NCI-H510A treated with DMSO at 0.1 percent for 48 hours (cell line): ENCODE measurements around the gene HOXD13.

Source experiments
- DNase-seq: peaks from one replicate; lab custom pipeline; 2025; lab: John Stamatoyannopoulos, UW

HOXD13 gene

GRCh38 chr2:176094349-176094748, 1.8 kb downstream of the HOXD13 start:
- no peak for DNase-seq

- DNase-seq = no peak
Measured at GRCh38 chr2:176095421-176095820, 2.9 kb downstream of the HOXD13 start.

GRCh38 chr2:176096243-176096985, 3.9 kb downstream of the HOXD13 start:
- DNase-seq = no peak

DNA sequence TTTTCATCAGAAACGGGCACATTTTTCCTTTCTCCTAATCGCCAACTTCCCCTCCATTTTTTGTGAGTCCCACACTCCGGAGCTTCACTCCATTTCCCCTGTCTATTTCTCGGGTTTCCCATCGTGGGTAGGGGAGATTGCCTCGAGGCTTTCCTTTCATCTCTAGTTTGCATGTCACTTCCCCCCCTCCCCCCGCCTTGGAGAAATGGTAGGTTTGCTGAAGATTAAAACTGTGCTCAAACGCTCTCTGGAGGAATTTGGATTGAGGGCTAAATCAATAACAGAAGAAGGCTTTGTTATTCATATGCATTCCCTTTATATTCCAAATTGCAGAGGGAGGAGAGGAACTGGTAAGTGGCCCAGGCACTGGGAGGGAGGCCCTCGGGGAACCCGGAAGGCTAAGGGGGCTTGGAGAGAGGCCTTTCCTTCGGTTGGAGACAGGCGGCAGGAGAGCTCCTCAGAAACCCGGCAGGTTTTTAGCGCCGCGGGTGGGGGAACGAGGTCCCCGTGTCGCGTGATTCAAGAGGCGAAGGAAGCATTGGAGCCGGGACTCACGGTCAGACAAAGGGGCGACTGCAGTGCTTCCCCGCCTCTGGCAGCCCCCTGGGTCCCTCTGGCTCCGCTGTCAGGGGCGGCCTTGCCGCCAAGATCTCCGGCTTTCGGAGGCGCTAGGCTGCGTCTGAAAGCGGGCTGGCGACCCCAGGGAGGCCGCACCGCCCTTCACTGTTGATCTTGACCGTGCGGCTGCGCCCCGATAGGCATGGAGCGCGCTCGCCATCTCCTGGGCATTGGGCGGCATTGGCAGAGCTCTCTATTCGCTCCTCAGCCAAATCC, 4.7 kb downstream of the HOXD13 start:
- DNase-seq = peak; percentile 87

- DNase-seq = no peak
Measured at GRCh38 chr2:176097820-176098365, 5.4 kb downstream of the HOXD13 start.

DNA sequence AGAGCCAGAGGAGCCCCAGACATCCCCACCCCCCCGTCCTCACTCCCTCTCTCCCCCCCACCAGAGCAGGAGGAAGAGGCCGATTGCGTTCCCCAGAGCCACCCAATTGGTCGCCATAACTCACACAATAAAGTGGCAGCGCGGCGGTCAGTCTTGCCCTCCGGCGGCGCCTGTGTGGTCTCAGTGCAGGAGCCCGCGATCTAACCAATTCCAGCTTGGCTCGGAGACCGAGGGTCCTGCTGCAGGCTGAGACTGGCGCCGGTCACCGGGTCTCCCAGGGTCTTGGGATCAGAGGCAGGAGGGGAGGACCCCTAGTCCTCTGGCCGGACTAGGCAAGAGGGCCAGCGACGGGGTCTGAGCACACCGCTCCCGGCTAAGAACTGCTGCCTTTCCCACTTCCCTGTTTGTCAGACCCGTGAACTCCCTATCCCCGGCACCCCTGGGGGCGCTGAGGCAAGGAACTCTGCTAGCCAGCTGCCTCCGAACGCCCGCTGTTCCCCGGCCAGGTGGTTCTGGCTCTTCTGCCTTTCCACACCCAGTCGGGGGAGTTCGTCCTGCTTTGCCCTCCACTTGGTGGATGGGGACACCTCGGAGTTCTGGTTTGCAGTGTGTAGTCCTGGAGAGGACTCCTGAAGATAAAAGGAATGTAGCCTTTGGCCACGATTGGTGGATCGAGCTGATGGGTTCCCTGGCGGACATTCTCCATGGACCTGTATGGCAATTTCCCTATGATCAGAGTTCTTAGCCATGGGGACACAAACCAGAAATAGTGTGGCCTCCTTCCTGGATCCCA, 6.0 kb downstream of the HOXD13 start:
- no peak for DNase-seq

DNA sequence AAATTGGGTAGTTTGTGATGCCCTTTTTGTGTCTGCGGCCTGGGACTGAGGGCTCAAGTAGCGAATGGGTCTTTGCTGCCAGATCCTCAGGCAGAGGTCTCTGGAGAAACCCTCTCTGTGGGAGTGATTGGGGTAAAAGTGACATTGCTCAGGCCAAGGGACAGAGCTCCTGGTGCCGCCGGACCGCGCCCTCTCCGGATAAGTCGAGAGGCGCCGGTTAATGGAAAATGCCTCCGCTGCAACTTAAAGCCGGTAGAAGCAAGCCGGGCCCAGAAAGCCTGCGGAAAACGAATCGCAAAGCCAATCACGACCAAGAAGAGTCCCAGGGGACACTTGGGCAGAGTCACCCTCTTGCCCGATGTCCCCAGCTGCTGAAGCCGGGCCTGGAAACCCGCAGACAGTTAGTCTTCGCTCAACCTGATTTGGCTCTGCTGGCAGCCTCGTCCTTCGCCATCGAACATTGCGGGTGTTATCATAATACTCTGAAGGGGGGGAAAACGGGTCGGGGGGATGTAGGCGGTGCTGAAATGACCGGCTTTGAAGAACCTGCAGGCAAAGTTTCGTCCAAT, 6.7 kb downstream of the HOXD13 start:
- DNase-seq = no peak

DNA sequence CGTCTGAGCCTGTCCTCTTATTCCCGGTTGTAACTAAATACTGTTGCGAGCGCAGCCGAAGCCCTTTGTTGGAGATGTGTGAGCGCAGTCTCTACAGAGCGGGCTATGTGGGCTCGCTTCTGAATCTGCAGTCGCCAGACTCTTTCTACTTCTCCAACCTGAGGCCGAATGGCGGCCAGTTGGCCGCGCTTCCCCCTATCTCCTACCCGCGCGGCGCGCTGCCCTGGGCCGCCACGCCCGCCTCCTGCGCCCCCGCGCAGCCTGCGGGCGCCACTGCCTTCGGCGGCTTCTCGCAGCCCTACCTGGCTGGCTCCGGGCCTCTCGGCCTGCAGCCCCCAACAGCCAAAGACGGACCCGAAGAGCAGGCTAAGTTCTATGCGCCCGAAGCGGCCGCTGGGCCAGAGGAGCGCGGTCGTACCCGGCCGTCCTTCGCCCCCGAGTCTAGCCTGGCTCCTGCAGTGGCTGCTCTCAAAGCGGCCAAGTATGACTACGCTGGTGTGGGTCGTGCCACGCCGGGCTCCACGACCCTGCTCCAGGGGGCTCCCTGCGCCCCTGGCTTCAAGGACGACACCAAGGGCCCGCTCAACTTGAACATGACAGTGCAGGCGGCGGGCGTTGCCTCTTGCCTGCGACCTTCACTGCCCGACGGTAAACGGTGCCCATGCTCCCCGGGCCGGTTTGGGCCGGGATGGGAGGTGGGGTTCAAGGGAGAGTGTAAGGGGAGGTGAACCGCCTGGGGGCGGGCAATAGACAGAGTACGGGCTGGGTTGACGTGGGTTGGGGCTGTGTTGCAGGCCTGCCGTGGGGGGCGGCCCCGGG, 7.4 kb downstream of the HOXD13 start, which contains the start of gene HOXD12:
Gene HOXD12 (plus strand): TSS at position 68 of the 819 bp plus-strand sequence. CDS start 7 bp downstream, at position 75.
- DNase-seq = no peak

GRCh38 chr2:176100547-176101140, 8.1 kb downstream of the HOXD13 start:
- no peak for DNase-seq

- no peak for DNase-seq
Measured at GRCh38 chr2:176101216-176101830, 8.8 kb downstream of the HOXD13 start.

- no peak for DNase-seq
Measured at GRCh38 chr2:176101842-176102241, 9.3 kb downstream of the HOXD13 start.

DNA sequence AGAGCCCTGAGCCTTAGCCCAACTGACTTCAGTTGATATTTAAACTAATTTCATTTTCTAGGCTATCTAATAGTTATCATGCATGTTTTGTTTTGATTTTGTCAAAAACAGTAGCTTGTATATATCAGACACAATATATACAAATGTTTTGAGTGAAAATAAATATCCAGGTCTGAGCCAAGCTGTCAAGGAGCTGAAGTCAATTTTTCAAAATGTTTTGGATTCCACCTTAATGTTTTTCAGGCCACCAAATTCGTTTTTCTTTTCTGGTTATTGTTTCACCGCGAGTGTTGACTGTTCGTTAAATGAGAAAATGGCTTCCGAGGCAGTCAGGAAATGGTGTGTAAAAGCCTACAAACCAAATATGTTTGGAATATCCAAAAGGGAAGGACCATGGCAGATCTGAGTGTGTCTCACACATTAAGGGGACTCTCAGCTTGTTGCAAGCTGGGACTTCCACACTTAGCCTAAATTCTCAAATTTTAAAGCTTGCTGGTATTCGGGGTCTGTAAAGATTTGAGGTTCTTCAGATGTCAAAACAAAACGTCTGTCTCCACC, 9.9 kb downstream of the HOXD13 start:
- DNase-seq = no peak

DNA sequence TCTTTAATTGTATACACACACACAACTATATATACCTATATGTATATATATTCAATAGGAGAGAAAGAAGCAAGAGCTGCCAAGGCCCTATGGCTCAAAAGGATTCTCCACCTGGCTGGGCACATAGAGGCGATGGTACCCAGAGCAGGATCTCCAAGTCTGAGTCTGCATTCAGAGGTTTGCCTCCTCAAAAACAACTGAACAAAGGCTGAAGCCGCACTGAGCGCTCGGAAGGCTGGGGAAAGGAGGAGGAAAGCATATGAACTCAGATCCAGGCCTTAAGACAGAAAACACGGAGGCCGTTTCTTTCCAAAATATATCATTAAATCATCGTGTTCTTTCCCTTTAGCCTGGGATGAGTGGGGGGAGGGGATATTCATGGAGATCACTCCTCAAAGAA, 10.7 kb downstream of the HOXD13 start:
- no peak for DNase-seq

DNA sequence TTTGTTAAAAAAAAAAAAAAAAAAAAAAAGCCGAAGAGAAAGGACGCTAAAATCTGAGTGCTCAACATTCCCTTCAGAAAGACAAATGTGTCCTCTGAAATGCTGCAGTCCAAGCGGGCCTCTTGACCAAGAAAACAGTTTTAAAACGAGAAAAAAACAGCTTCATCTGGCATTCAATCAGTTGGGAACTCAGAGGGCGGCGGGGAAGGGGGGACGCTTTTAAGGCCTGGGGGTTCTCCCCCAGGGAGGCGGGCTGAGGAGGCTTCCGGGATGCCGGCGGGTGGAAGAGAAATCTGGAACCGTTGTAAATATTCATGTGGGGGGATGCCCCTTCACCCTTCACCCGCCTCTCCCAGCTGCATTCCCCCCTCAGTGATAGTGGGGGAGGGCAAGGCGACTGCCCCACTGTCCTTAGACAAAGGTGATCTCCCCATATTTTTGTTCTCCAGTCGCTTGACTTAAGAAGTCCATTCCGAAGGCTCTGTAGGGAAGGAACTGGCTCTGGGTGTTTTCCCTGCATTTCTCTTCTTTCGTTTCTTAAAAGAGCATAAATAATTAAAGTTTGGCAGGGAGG, 11.3 kb downstream of the HOXD13 start:
- no peak for DNase-seq

DNA sequence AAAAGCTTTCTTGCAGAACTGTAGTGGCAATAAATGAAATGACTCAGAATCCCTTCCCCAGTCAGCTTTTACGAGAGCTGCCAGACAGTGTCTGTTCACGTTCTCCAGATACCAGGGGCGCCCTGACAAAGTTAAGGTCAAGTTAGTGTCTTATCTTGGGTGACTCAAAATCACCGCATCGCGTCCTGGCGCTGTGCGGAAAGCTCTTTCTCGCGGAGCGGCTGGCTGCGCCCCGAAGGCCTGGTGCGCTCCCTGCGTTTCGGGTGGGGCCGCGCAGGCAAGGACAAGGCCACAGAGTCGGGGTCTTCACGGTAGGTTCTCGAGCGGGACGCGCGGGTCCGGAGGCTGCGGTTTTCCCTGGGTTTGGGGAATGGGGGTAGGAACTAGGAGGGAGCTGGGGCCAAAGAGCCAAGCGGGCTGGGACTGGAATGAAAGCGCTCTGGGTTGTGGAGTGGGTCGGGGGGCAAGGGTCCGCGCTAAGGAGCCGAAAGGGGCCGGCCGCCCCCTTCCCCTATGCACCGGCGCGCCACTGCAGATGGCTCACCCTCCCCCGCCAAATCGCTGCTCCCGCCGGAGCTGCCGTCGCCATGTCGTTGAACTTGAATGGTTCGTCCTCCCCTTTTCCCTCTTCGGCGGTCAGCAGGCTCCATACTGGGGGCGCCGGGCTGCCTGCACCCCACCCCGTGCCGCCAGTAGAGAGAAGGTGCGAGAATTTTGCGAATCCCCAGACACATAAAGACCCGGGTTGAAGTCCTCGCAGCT, 12.0 kb downstream of the HOXD13 start:
- DNase-seq = no peak

GRCh38 chr2:176105078-176105729, 12.7 kb downstream of the HOXD13 start:
- no peak for DNase-seq

GRCh38 chr2:176105730-176106580, 13.4 kb downstream of the HOXD13 start:
- no peak for DNase-seq
